Transverse colon (tissue), 4 donors: Measurements from ENCODE around the gene OSTN.

Experiments
- CTCF ChIP-seq, 5 experiments: fragments of 200-600 bp in 3 of 5; fragments of 450-650 bp in 2 of 5; sonication (generic) in 3 of 5; IDR thresholded peaks; 1 replicate in 2 of 5; 2 replicates in 3 of 5; pipeline ENCODE4 v1.5.1; 2016 to 2017; ENCODE audit warnings: antibody characterized with exemption in 5 of 5, inconsistent platforms in 3 of 5, mild to moderate bottlenecking in 2 of 5, moderate library complexity in 1 of 5
- EP300 ChIP-seq: sonication (generic); formaldehyde crosslinking; IDR thresholded peaks from one replicate; pipeline ENCODE4 v1.6.1; 2017; ENCODE audit warnings: antibody characterized with exemption, low read depth
- POLR2A ChIP-seq: fragments of 450-650 bp; IDR thresholded peaks from one replicate; pipeline ENCODE4 v1.6.1; 2016; ENCODE audit warnings: antibody characterized with exemption, mild to moderate bottlenecking, moderate library complexity
- POLR2AphosphoS5 ChIP-seq, 3 donors: sonication (generic); formaldehyde crosslinking; IDR thresholded peaks; one replicate each; pipeline ENCODE4 v1.6.1; 2016; ENCODE audit warnings: antibody characterized with exemption in 3 of 3

- TF ChIP-seq CTCF (IDR thresholded peaks at IDR 0.05) (no peak), EP300 (no peak), POLR2A (no peak), POLR2AphosphoS5 (IDR thresholded peaks at IDR 0.05) (no peak)
These were observed 17.5 kb downstream of the OSTN start for GRCh38 chr3:191216510-191216909.
